C1 segment of cervical spinal cord (tissue), 14 donors: ENCODE measurements around the gene CPVL.

Experiments
- DNase-seq, 14 donors: peaks; one replicate each; lab custom pipeline; 2025; lab: John Stamatoyannopoulos, UW

Gene CPVL

GRCh38 chr7:29005829-29006228 lies 140.5 kb downstream of the CPVL start:
- DNase-seq = no peak

- DNase-seq = no peak
These were observed 140.9 kb downstream of the CPVL start for GRCh38 chr7:29005406-29005805.

GRCh38 chr7:29003703-29004102 lies 142.6 kb downstream of the CPVL start:
- no peak for DNase-seq

GRCh38 chr7:29000717-29001076 lies 145.6 kb downstream of the CPVL start:
- no peak for DNase-seq

GRCh38 chr7:28999895-29000716 lies 146.2 kb downstream of the CPVL start:
- DNase-seq = no peak

GRCh38 chr7:28999427-28999826 lies 146.9 kb downstream of the CPVL start:
- DNase-seq = no peak

GRCh38 chr7:28998105-28998504 lies 148.2 kb downstream of the CPVL start:
- no peak for DNase-seq

- no peak for DNase-seq
These were observed 149.5 kb downstream of the CPVL start for GRCh38 chr7:28996836-28997235.

- no peak for DNase-seq
These were observed 153.0 kb downstream of the CPVL start for GRCh38 chr7:28993371-28993770.

- no peak for DNase-seq
These were observed 153.5 kb downstream of the CPVL start for GRCh38 chr7:28992798-28993197.

GRCh38 chr7:28990200-28990960 lies 156.0 kb downstream of the CPVL start:
- DNase-seq = no peak

GRCh38 chr7:28989211-28989980 lies 156.9 kb downstream of the CPVL start:
- no peak for DNase-seq

GRCh38 chr7:28988810-28989209 lies 157.5 kb downstream of the CPVL start:
- no peak for DNase-seq

GRCh38 chr7:28988091-28988490 lies 158.2 kb downstream of the CPVL start:
- DNase-seq = no peak

GRCh38 chr7:28986765-28987110 lies 159.6 kb downstream of the CPVL start:
- DNase-seq = peak in 1 of 14 donors; percentile 9

GRCh38 chr7:28986028-28986764 lies 160.1 kb downstream of the CPVL start:
- DNase-seq = no peak

- DNase-seq = peak in 3 of 14 donors; percentile 4 to 42 (median 9)
These were observed 161.7 kb downstream of the CPVL start for GRCh38 chr7:28984631-28985030.

- no peak for DNase-seq
These were observed 162.1 kb downstream of the CPVL start for GRCh38 chr7:28984217-28984616.

- DNase-seq = no peak
These were observed 162.7 kb downstream of the CPVL start for GRCh38 chr7:28983396-28984190.

GRCh38 chr7:28981161-28981465 lies 165.2 kb downstream of the CPVL start:
- DNase-seq = no peak
